PC-9 (cell line): Measurements from ENCODE around the gene WDR7. TPM values are rescaled to one million over a fixed set of nuclear protein-coding genes. Genes with fewer than 3 reads are reported as not detected.

Source experiments
- BruUV-seq: library from RNA; stranded (reverse); fragments of 400-500 nt; replicated peaks from 2 replicates; lab custom pipeline; 2021; lab: Mats Ljungman, UMichigan
- CTCF ChIA-PET: fragments of 300-600 bp; sonication (Branson Sonifier 250); formaldehyde crosslinking; loops from one replicate; lab custom pipeline; 2022; ENCODE audit warnings: antibody characterized with exemption; lab: Charles Lee
- POLR2A ChIA-PET: fragments of 300-600 bp; sonication (Branson Sonifier 250); formaldehyde crosslinking; loops from one replicate; lab custom pipeline; 2022; ENCODE audit warnings: antibody characterized with exemption; ENCODE audit not compliant: unreplicated experiment; lab: Charles Lee
- DNase-seq, 2 experiments: peaks; one replicate each; pipeline versions ENCODE4 v3.0.0 to v3.0.0-alpha.2; 2015 to 2022; ENCODE audit warnings: mixed read lengths in 1 of 2
- H2AFZ ChIP-seq: fragments of 200-600 bp; sonication (generic); 2 replicates; pipeline ENCODE4 v1.8.1; 2017; ENCODE audit warnings: antibody characterized with exemption
- H3F3A ChIP-seq: fragments of 200-600 bp; sonication (generic); 2 replicates; pipeline ENCODE4 v1.8.1; 2017; ENCODE audit warnings: antibody characterized with exemption, mild to moderate bottlenecking, low read depth; ENCODE audit not compliant: insufficient read depth
- H3K27ac ChIP-seq: fragments of 200-600 bp; sonication (generic); 2 replicates; pipeline ENCODE4 v1.6.1; 2016; ENCODE audit warnings: mixed run types
- H3K27me3 ChIP-seq: fragments of 200-600 bp; sonication (generic); 2 replicates; pipeline ENCODE4 v1.6.1; 2016; ENCODE audit warnings: low read depth, mixed run types; ENCODE audit not compliant: insufficient read depth
- H3K36me3 ChIP-seq: fragments of 200-600 bp; sonication (generic); 2 replicates; pipeline ENCODE4 v1.6.1; 2016; ENCODE audit warnings: low read depth, mixed run types
- H3K4me1 ChIP-seq: fragments of 200-600 bp; sonication (generic); replicated peaks from 2 replicates; pipeline ENCODE4 v1.6.1; 2016; ENCODE audit warnings: mixed run types; ENCODE audit not compliant: insufficient read depth
- H3K4me2 ChIP-seq: fragments of 200-600 bp; sonication (generic); 2 replicates; pipeline ENCODE4 v1.6.1; 2017; ENCODE audit warnings: mixed run types
- H3K4me3 ChIP-seq: fragments of 200-600 bp; sonication (generic); 2 replicates; pipeline ENCODE4 v1.6.1; 2016; ENCODE audit warnings: mixed run types
- H3K79me2 ChIP-seq: fragments of 200-600 bp; sonication (generic); 2 replicates; pipeline ENCODE4 v1.6.1; 2017; ENCODE audit warnings: low read depth, mixed run types
- H3K9me2 ChIP-seq: fragments of 200-600 bp; sonication (generic); 2 replicates; pipeline ENCODE4 v1.8.1; 2017; ENCODE audit warnings: mild to moderate bottlenecking; ENCODE audit not compliant: insufficient read depth
- H3K9me3 ChIP-seq: fragments of 200-600 bp; sonication (generic); 2 replicates; pipeline ENCODE4 v1.8.1; 2016; ENCODE audit warnings: low read depth; ENCODE audit not compliant: insufficient read depth
- H4K20me1 ChIP-seq: fragments of 200-600 bp; sonication (generic); 2 replicates; pipeline ENCODE4 v1.8.1; 2017; ENCODE audit not compliant: insufficient read depth
- CTCF ChIP-seq: fragments of 200-600 bp; sonication (generic); conservative IDR thresholded peaks from 2 replicates; pipeline ENCODE4 v1.6.1; 2017; ENCODE audit warnings: mixed run types, antibody characterized with exemption, mild to moderate bottlenecking, moderate library complexity
- EZH2 ChIP-seq: fragments of 200-600 bp; sonication (generic); IDR thresholded peaks from 2 replicates; pipeline ENCODE4 v1.8.0; 2017; ENCODE audit warnings: antibody characterized with exemption, low read depth
- intact Hi-C: fragments of 100-400 bp; cut with micrococcal nuclease; formaldehyde crosslinking; loops from one replicate; pipeline ENCODE4 v1.10.0; 2022; ENCODE audit not compliant: unreplicated experiment
- total RNA-seq: library from RNA; stranded (reverse); gene quantifications from 2 replicates; pipeline ENCODE4 v1.2.3, GENCODE V29; 2021

The WDR7 gene
- total RNA-seq, 1 experiment from 2014 or later, result 7.7 TPM

DNA sequence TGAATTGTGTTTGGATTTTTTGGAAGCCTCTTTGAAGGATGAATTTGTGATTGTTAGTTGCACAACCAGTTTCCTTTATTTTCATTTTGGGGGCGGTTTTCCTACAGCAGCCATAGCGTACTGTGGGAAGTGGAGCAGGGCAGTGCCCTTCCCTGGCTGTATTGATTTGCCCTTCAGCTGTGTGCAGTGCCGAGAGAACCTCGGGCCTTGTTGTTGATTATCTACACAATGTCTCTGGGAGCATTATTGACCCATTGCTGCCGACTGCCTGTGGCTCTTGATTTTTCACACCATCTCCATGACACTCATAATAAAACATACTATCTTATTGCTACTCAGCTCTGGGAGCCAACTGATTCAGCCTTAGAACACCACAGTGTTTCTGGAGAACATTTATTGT, 333.6 kb downstream of the WDR7 start:
- H3K4me2 ChIP-seq, result no peak overlapping the region
- no peak overlapping the region for H2AFZ ChIP-seq
- no peaks in the 10 kb centered on the region for H4K20me1 ChIP-seq
- no peaks in the 10 kb centered on the region for H3F3A ChIP-seq
- 0 out of 2 replicates have a peak, but pooled peaks cover 4% of the 10 kb centered on the region for H3K4me1 ChIP-seq
- no peak for DNase-seq
- H3K36me3 ChIP-seq, result no peaks in the 10 kb centered on the region
- POLR2A ChIA-PET, result no interaction called here
- H3K79me2 ChIP-seq, result no peaks in the 10 kb centered on the region
- intact Hi-C loops, result no loop called here
- H3K9me2 ChIP-seq, result no peaks in the 10 kb centered on the region
- no peak overlapping the region for H3K27ac ChIP-seq
- BruUV-seq, result no TSS peak
- H3K4me3 ChIP-seq, result no peak overlapping the region
- H3K9me3 ChIP-seq, result no peaks in the 10 kb centered on the region
- H3K27me3 ChIP-seq, result no peaks in the 10 kb centered on the region
- CTCF ChIA-PET, result no interaction called here
- TF ChIP-seq CTCF (no peak), EZH2 (no peak)

GRCh38 chr18:56986829-56987228, 335.7 kb downstream of the WDR7 start:
- Histone ChIP-seq H3F3A (no peaks in the 10 kb centered on the region), H3K27ac (no peak overlapping the region), H3K9me3 (no peaks in the 10 kb centered on the region), H3K4me2 (no peak overlapping the region), H3K36me3 (no peaks in the 10 kb centered on the region), H4K20me1 (no peaks in the 10 kb centered on the region), H3K4me1 (0 out of 2 replicates have a peak, but pooled peaks cover 4% of the 10 kb centered on the region), H2AFZ (no peak overlapping the region), H3K4me3 (no peak overlapping the region), H3K9me2 (no peaks in the 10 kb centered on the region), H3K27me3 (no peaks in the 10 kb centered on the region), H3K79me2 (no peaks in the 10 kb centered on the region)
- no peak for TF ChIP-seq CTCF
- POLR2A ChIA-PET, result no interaction called here
- BruUV-seq, result no TSS peak
- intact Hi-C loops, result no loop called here
- CTCF ChIA-PET, result no interaction called here
- no peak for DNase-seq

DNA sequence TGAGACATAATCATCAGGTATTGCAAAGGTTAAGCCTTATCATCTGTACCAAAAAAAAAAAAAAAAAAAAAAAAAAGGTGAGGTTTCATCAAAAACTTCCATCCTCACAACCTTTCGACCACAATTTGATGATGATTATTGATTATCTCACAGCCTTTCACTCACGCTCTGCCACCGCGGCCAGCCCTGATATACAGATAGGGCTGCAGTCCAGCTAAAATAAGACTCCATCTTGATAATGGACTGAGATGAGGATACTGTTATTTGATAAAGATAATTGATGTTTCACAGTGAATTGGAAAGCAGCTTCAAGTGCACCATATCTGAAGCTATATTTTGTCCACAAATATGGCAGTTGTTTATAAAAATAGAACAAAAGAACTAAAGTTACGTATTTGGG, 336.1 kb downstream of the WDR7 start:
- Histone ChIP-seq H3F3A (no peaks in the 10 kb centered on the region), H3K9me3 (no peaks in the 10 kb centered on the region), H4K20me1 (no peaks in the 10 kb centered on the region), H3K36me3 (no peaks in the 10 kb centered on the region), H3K4me3 (no peak overlapping the region), H3K9me2 (no peaks in the 10 kb centered on the region), H2AFZ (no peak overlapping the region), H3K4me2 (no peak overlapping the region), H3K4me1 (peaks cover 6% of the 10 kb centered on the region; the same call in 1 of the 2 replicates), H3K27me3 (no peaks in the 10 kb centered on the region), H3K27ac (no peak overlapping the region), H3K79me2 (no peaks in the 10 kb centered on the region)
- no peak for DNase-seq
- POLR2A ChIA-PET, result no interaction called here
- intact Hi-C loops, result no loop called here
- no peak for TF ChIP-seq EZH2
- no TSS peak for BruUV-seq
- CTCF ChIA-PET, result no interaction called here

GRCh38 chr18:56988022-56988421, 336.9 kb downstream of the WDR7 start:
- Histone ChIP-seq H3K9me3 (no peaks in the 10 kb centered on the region), H3K36me3 (no peaks in the 10 kb centered on the region), H3K27me3 (no peaks in the 10 kb centered on the region), H3K27ac (no peak overlapping the region), H3F3A (no peaks in the 10 kb centered on the region), H3K79me2 (no peaks in the 10 kb centered on the region), H2AFZ (no peak overlapping the region), H4K20me1 (no peaks in the 10 kb centered on the region), H3K4me2 (no peak overlapping the region), H3K9me2 (no peaks in the 10 kb centered on the region), H3K4me1 (peaks cover 14% of the 10 kb centered on the region), H3K4me3 (no peak overlapping the region)
- no TSS peak for BruUV-seq
- intact Hi-C loops, result no loop called here
- ChIA-PET CTCF (no interaction called here), POLR2A (no interaction called here)
- TF ChIP-seq CTCF, result no peak
- TF ChIP-seq EZH2, result no peak
- DNase-seq, result no peak
